Suprapubic skin (tissue), 4 donors: ENCODE measurements around the gene HECW1. TPM values are rescaled to one million over a fixed set of nuclear protein-coding genes. Genes with fewer than 3 reads are reported as not detected.

Experiments
- DNase-seq, 2 donors: peaks; one replicate each; pipeline ENCODE4 v3.0.0-alpha.2; 2019; ENCODE audit warnings: low spot score in 2 of 2
- H3K27ac ChIP-seq: fragments of 200-600 bp; sonication (generic); one replicate; pipeline ENCODE4 v1.5.1; 2019
- H3K27me3 ChIP-seq: fragments of 200-600 bp; sonication (generic); one replicate; pipeline ENCODE4 v1.5.1; 2019
- H3K36me3 ChIP-seq: fragments of 200-600 bp; sonication (generic); one replicate; pipeline ENCODE4 v1.5.1; 2019
- H3K4me1 ChIP-seq: fragments of 200-600 bp; sonication (generic); one replicate; pipeline ENCODE4 v1.5.1; 2019
- H3K4me3 ChIP-seq: fragments of 200-600 bp; sonication (generic); one replicate; pipeline ENCODE4 v1.5.1; 2019; ENCODE audit warnings: mild to moderate bottlenecking
- H3K9me3 ChIP-seq: fragments of 200-600 bp; sonication (generic); one replicate; pipeline ENCODE4 v1.5.1; 2019
- CTCF ChIP-seq, 2 donors: fragments of 200-600 bp in 1 of 2; fragments of 450-650 bp in 1 of 2; sonication (generic) in 1 of 2; IDR thresholded peaks; one replicate each; pipeline ENCODE4 v1.5.1; 2016 to 2019; ENCODE audit warnings: antibody characterized with exemption in 2 of 2, mild to moderate bottlenecking in 1 of 2, moderate library complexity in 1 of 2
- EP300 ChIP-seq: sonication (generic); formaldehyde crosslinking; IDR thresholded peaks from one replicate; pipeline ENCODE4 v1.6.1; 2017; ENCODE audit warnings: antibody characterized with exemption
- POLR2A ChIP-seq, 2 donors: fragments of 450-650 bp; IDR thresholded peaks; one replicate each; pipeline ENCODE4 v1.6.1; 2017; ENCODE audit warnings: antibody characterized with exemption in 2 of 2, mild to moderate bottlenecking in 2 of 2, moderate library complexity in 2 of 2
- POLR2AphosphoS5 ChIP-seq, 3 donors: sonication (generic); formaldehyde crosslinking; IDR thresholded peaks; one replicate each; pipeline ENCODE4 v1.6.1; 2017; ENCODE audit warnings: antibody characterized with exemption in 3 of 3
- WGBS: methylation state at CpG from one replicate; pipeline ENCODE4 v1.1.5; 2018; 5-methylcytosine and 5-hydroxymethylcytosine counted together
- total RNA-seq, 4 donors: library from RNA; depleted of rRNA; stranded (reverse); fragments of >200 nt; gene quantifications; one replicate each; pipeline ENCODE4 v1.1.0, GENCODE V29; 2016

HECW1 gene
- total RNA-seq, 4 donors from 2014 or later = 0.17 to 0.73 (median 0.32) TPM; not detected in 1

- Histone ChIP-seq H3K9me3 (no peaks in the 10 kb centered on the region), H3K36me3 (no peaks in the 10 kb centered on the region), H3K4me1 (no peaks in the 10 kb centered on the region), H3K4me3 (no peak overlapping the region), H3K27me3 (peaks cover 3% of the 10 kb centered on the region), H3K27ac (no peak overlapping the region)
- no peak for DNase-seq
- TF ChIP-seq POLR2A (IDR thresholded peaks at IDR 0.05) = no peak
- no peak for TF ChIP-seq CTCF (IDR thresholded peaks at IDR 0.05)
- TF ChIP-seq POLR2AphosphoS5 (IDR thresholded peaks at IDR 0.05) = no peak
- no peak for TF ChIP-seq EP300
- WGBS = 83% methylated on average over 13 of the region's 13 CpGs
These were observed 130.3 kb downstream of the HECW1 start for GRCh38 chr7:43242628-43243255.

- TF ChIP-seq EP300 (no peak), CTCF (IDR thresholded peaks at IDR 0.05) (no peak), POLR2A (IDR thresholded peaks at IDR 0.05) (no peak), POLR2AphosphoS5 (IDR thresholded peaks at IDR 0.05) (no peak)
- H3K27me3 ChIP-seq = peaks cover 3% of the 10 kb centered on the region
- H3K9me3 ChIP-seq = no peaks in the 10 kb centered on the region
- no peak overlapping the region for H3K4me3 ChIP-seq
- WGBS = 86% methylated on average over 3 of the region's 3 CpGs
- no peak for DNase-seq
- no peaks in the 10 kb centered on the region for H3K36me3 ChIP-seq
- no peak overlapping the region for H3K27ac ChIP-seq
- no peaks in the 10 kb centered on the region for H3K4me1 ChIP-seq
These were observed 131.8 kb downstream of the HECW1 start for GRCh38 chr7:43244232-43244631.

- 94% methylated on average over 6 of the region's 6 CpGs for WGBS
- Histone ChIP-seq H3K9me3 (no peaks in the 10 kb centered on the region), H3K27ac (no peak overlapping the region), H3K27me3 (peaks cover 3% of the 10 kb centered on the region), H3K4me3 (no peak overlapping the region), H3K36me3 (no peaks in the 10 kb centered on the region), H3K4me1 (no peaks in the 10 kb centered on the region)
- no peak for TF ChIP-seq CTCF (IDR thresholded peaks at IDR 0.05)
- TF ChIP-seq POLR2A (IDR thresholded peaks at IDR 0.05) = no peak
- no peak for TF ChIP-seq EP300
- TF ChIP-seq POLR2AphosphoS5 (IDR thresholded peaks at IDR 0.05) = no peak
- DNase-seq = no peak
These were observed 132.3 kb downstream of the HECW1 start for GRCh38 chr7:43244784-43245183.

GRCh38 chr7:43247757-43248156 is 135.3 kb downstream of the HECW1 start:
- Histone ChIP-seq H3K36me3 (no peaks in the 10 kb centered on the region), H3K4me3 (no peak overlapping the region), H3K9me3 (no peaks in the 10 kb centered on the region), H3K4me1 (no peaks in the 10 kb centered on the region), H3K27ac (no peak overlapping the region), H3K27me3 (peaks cover 3% of the 10 kb centered on the region)
- TF ChIP-seq POLR2AphosphoS5 (IDR thresholded peaks at IDR 0.05) (no peak), POLR2A (IDR thresholded peaks at IDR 0.05) (no peak), EP300 (no peak), CTCF (IDR thresholded peaks at IDR 0.05) (no peak)
- no peak for DNase-seq

- no peaks in the 10 kb centered on the region for H3K4me1 ChIP-seq
- no peak overlapping the region for H3K27ac ChIP-seq
- no peaks in the 10 kb centered on the region for H3K9me3 ChIP-seq
- H3K27me3 ChIP-seq = peaks cover 3% of the 10 kb centered on the region
- TF ChIP-seq POLR2A (IDR thresholded peaks at IDR 0.05) (no peak), CTCF (IDR thresholded peaks at IDR 0.05) (no peak), EP300 (no peak), POLR2AphosphoS5 (IDR thresholded peaks at IDR 0.05) (no peak)
- H3K4me3 ChIP-seq = peak overlapping the region; percentile 37
- H3K36me3 ChIP-seq = no peaks in the 10 kb centered on the region
- 69% methylated on average over 4 of the region's 4 CpGs for WGBS
- DNase-seq = no peak
These were observed 136.1 kb downstream of the HECW1 start for GRCh38 chr7:43248553-43248952.
